Suprapubic skin (tissue), 4 donors: ENCODE results near the gene DBNDD1.

Source experiments
- EP300 ChIP-seq: sonication (generic); formaldehyde crosslinking; IDR thresholded peaks from one replicate; pipeline ENCODE4 v1.6.1; 2017; ENCODE audit warnings: antibody characterized with exemption
- POLR2A ChIP-seq, 2 donors: fragments of 450-650 bp; IDR thresholded peaks; one replicate each; pipeline ENCODE4 v1.6.1; 2017; ENCODE audit warnings: antibody characterized with exemption in 2 of 2, mild to moderate bottlenecking in 2 of 2, moderate library complexity in 2 of 2
- POLR2AphosphoS5 ChIP-seq, 3 donors: sonication (generic); formaldehyde crosslinking; IDR thresholded peaks; one replicate each; pipeline ENCODE4 v1.6.1; 2017; ENCODE audit warnings: antibody characterized with exemption in 3 of 3
- TF ChIP-seq, protein P1 (sequence below), 2 donors: fragments of 200-600 bp in 1 of 2; fragments of 450-650 bp in 1 of 2; sonication (generic) in 1 of 2; IDR thresholded peaks; one replicate each; pipeline ENCODE4 v1.5.1; 2016 to 2019; ENCODE audit warnings: antibody characterized with exemption in 2 of 2, mild to moderate bottlenecking in 1 of 2, moderate library complexity in 1 of 2

DNA sequence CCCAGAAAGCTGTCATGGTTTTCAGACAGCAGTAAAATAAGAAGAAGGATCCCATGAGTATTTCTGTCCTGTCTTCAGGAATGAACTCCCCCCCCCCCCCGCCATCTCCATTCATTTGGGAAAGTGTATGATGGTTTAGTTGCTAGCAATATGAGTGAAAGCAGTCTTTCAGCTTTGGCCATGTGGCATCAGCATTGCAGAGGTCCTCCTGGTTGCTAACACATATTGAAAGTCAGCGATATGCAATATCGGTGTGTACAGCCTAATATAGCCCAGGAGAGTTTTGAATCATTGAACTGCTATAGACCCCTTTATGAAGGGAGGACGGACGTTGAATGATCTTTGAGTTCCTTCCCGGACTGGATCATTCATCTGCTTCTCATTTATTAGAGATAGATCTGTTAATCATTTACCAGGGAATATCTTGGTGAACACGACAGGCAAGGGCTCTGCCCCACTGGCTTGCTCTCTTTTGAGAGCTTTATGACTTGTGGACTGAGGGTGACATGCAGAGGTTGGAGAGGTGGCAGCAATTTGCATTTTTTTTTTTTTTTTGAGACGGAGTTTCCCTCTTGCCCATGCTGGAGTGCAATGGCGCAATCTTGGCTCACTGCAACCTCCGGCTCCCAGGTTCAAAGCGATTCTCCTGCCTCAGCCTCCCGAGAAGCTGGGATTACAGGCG is 45.5 kb downstream of the DBNDD1 start:
- TF ChIP-seq, protein P1, sequence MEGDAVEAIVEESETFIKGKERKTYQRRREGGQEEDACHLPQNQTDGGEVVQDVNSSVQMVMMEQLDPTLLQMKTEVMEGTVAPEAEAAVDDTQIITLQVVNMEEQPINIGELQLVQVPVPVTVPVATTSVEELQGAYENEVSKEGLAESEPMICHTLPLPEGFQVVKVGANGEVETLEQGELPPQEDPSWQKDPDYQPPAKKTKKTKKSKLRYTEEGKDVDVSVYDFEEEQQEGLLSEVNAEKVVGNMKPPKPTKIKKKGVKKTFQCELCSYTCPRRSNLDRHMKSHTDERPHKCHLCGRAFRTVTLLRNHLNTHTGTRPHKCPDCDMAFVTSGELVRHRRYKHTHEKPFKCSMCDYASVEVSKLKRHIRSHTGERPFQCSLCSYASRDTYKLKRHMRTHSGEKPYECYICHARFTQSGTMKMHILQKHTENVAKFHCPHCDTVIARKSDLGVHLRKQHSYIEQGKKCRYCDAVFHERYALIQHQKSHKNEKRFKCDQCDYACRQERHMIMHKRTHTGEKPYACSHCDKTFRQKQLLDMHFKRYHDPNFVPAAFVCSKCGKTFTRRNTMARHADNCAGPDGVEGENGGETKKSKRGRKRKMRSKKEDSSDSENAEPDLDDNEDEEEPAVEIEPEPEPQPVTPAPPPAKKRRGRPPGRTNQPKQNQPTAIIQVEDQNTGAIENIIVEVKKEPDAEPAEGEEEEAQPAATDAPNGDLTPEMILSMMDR (IDR thresholded peaks at IDR 0.05), result no peak
- TF ChIP-seq POLR2AphosphoS5 (IDR thresholded peaks at IDR 0.05) (no peak), EP300 (no peak), POLR2A (IDR thresholded peaks at IDR 0.05) (no peak)
